HG02943 (cell line): ENCODE data around the gene AP2B1.
"Not testable (repeated sequence)": the region's sequence is repeated elsewhere in the genome, so short reads cannot be mapped to it uniquely, and the experiment has no call there.

Experiments
- ATAC-seq: cut with Tn5 transposase; IDR thresholded peaks from one replicate; pipeline ENCODE4 v1.9.1; 2021; ENCODE audit warnings: mild to moderate bottlenecking, low read depth, moderate library complexity; ENCODE audit not compliant: unreplicated experiment

AP2B1 gene

DNA sequence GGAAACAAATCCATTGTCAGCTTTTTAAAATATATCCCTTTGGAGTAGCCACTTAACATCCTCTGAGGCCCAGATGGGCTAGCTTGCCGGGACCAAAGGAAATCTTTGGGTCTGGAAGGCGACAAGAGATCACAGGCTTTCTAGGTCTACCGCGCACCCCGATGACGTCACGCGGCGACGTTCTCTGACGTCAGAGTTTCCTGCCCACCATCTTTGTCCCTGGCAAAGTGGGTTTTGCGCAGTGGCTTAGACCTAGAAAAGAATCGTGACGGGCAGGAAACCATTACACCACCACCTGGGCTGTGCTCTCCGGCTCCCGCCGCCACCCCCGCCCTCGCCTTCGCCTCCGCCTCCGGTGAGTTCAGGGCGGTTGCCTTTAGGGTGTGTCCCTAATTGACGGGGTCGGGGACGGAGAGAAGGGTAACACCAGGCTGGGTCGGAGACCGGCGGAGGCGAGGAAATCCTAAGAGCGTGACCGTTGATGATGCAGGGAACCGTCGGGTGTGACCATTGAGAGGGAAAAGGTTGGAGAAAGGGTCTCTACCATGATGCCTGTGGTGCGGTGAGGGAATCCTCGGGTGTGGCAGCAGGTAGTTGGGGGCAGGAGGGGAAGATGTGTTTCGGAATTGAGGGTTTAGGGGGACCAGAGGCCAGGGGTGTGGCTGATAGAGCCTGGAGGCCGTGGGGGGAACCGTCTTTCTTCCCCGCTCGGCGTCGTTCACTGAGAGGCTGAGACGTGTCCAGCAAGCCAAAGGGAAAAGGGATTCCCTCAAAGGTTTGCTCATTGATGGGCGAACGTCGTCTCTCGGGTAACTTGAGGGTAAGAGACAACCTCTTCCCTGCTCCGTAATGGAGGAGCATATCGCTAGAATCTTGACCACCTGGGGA, at the start of gene AP2B1:
AP2B1 (plus strand) TSS at position 249 of the 888 bp plus-strand sequence. CDS start 6,709 bp downstream, outside the sequence.
- ATAC-seq, result peak; percentile 84

- no peak for ATAC-seq
These were observed 49.5 kb upstream of the AP2B1 start, which contains the start of gene SLFN12L for GRCh38 chr17:35537601-35538141. Gene SLFN12L, minus strand, starts transcription at chr17:35537678. Its CDS starts 15,314 bp downstream, at chr17:35522364.

- ATAC-seq, result no peak
These were observed 47.5 kb upstream of the AP2B1 start for GRCh38 chr17:35539659-35540026.

GRCh38 chr17:35540589-35541404, 46.3 kb upstream of the AP2B1 start:
- no peak for ATAC-seq

DNA sequence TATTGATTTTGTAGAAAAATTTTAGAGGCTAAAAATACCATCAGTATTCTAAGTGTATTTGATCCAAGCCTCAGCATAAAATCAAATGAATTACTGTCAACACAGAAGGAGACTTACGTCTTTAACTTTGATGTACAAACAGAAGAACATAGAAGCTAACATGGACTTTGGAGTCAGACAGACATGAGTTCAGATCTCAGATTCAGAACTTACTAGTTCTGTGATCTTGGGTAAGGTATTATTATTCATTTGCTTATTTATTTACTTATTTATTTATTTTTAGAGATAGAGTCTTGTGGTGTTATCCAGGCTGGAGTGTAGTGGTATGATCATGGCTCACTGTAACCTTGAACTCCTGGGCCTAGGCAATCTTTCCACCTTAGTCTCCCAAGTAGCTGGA, 45.7 kb upstream of the AP2B1 start:
- ATAC-seq, result no peak

DNA sequence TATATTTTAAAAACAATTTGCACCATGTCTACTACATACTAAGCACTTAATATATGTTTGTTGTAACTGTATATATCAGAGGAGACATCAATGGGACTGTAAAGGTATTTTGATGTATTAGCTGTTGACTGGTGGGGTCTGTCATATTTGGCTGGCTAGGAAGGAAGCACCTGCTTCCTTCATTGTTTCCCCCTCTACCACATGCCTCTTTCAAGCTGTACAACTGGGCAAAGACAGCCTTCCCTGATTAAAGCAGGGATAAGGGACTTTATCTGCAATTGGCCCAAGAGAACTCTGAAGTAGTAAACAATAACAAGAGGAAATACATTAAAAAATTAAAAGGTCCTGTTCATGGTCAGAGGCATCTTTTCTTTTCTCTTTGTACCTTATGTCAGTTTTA, 44.1 kb upstream of the AP2B1 start:
- no peak for ATAC-seq

DNA sequence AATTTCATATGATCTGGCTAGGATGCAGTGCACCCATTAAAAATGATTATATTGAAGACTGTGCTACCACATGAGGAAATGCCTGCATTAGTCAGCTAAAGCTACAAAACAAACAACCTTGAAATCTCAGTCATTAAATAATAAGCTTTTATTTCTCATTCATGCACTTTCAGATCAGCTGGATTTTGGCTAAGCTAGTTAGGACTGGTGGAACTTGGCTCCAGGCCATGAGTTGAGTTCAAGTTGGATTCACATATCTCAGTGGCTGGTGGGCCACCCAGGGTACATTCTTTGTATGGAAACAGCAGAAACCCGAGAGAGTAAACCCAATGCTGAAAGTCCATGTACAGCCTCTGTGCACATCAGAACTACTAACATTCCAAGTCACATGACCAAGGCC, 43.3 kb upstream of the AP2B1 start:
- no peak for ATAC-seq

DNA sequence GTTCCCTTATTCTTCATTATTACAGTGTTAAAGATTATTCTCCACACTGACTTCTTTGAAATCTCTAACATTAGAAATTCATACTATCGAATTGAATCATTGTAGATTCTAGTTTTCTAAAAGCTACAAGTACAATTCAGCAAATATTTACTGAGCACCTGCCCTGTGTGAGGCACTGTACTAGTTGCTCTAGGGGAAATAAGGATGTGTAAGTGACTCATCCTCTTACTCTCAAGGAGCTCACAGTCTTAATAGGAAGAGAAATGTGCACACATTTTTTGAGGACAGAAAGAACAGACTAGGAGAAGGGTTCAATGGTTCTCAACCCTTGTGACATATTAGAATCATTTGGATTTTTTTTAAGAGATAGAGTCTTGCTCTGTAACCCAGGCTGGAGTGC, 42.0 kb upstream of the AP2B1 start:
- ATAC-seq, result no peak

GRCh38 chr17:35546487-35546886, 40.6 kb upstream of the AP2B1 start:
- no peak for ATAC-seq

DNA sequence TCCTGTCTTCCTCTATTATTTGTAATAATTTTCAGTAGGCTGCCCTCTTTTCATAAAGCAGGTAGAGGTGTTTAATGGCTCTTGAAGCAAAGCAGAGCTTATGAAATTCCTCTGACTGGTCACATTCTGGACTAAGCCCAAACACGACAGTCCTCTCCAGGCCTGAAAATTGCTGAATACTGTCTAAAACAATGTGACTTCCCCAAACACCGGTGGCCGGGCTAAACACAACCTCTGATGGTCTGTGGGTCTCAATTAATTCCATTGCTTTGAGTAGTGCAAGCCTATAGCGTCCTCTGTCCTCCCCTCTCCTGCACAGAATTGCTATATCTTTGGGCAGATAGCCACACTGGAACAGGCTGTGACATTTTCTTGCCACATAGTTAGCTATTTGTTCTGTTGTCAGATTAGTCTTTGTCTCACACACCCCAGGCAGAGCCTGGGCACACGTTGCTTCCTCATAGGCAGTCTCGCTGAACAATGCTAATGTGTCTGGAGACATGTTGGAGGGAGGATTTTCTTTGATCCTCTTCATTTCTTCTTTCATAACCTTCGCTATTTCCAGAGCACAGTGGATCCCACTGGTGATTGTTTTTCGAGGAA, 38.8 kb upstream of the AP2B1 start:
- no peak for ATAC-seq

DNA sequence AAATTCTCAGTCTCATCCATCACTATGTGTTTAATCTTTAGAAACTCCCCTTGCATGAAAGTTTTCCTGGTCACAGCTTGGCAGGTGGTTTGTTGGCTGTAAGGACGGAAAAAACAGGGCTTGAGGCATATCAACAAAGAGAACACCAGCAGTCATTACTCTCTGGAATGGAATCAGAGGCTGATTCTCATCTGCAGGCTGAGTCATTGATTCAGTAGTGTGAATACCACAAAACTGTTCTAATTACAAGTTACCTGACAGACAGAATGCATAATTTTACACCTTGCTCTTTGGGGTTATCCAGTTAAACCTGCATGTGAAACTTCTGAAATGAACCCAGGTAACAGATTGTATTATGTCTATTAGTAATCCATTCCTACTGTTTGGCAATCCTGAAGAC, 38.1 kb upstream of the AP2B1 start:
- ATAC-seq, result no peak

- no peak for ATAC-seq
These were observed 33.8 kb upstream of the AP2B1 start for GRCh38 chr17:35553310-35553709.

- ATAC-seq, result no peak
These were observed 32.5 kb upstream of the AP2B1 start for GRCh38 chr17:35554668-35555067.

DNA sequence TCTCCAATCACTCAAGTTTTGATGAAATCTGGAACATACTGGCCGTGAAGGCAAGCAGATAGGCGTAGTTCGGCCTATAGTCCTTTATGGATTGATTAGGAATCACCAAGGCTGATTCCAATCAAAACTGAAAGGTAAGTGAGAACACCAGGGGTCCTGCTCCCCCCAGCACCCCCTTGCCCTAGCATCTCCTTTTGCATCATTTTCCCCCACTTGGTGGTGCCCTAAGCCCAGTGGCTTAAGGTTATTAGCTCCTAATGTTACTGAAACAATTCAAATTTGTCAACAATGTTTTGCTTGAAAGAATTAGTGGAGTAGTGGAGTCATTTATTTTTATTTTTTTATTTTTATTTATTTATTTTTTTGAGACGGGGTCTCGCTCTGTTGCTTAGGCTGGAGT, 31.4 kb upstream of the AP2B1 start:
- no peak for ATAC-seq

DNA sequence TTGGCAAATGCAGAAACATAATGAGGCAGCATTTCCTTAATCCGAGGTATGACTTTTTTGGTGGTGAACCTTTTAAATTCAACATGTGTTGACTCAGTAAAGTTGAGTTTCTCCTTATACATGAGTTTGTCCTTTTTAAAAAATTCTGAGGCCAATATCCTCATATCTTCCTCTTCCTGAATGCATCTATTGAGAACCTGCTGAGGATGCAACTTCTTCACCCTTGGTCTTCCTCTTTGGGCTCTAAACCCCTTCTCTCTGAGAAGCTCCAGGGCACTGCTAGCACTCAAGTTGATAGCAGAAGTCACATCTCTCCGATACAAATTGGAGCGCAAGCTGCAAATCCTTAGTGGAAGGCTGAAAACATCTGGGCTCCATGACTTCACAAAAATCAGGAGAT, 29.8 kb upstream of the AP2B1 start:
- no peak for ATAC-seq

DNA sequence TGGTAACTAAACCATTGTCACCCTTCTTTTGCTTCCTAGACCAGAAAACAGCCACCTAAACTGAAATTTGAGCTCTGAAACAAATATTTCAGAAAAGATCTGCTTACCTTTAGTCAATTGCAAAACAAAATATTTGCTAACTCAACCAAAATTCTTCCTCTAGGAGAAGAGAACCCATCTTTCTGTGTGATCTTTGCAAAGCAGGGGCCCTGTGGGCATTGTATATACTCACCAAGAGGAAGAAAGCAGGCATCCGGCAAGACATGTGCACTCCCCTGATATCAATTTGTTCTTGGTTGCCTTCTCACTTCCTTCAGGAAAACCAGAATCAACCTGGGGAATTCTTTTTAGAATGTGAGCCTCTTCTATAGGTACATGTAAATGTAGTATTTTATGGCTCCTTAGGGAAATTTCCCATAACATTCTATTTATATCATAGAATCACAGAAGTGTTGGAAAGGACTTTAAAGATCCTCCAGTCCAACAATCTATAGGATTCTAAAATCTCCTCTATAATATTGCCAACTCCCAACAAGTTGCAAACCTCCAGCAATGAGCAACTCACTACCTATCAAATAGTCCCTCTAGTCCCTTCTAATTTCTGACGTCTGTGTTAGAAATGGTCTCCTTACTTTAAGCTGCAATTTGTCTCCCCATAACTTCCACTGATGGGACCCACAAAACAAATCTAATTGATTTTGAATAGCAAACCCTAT, 27.5 kb upstream of the AP2B1 start:
- no peak for ATAC-seq

DNA sequence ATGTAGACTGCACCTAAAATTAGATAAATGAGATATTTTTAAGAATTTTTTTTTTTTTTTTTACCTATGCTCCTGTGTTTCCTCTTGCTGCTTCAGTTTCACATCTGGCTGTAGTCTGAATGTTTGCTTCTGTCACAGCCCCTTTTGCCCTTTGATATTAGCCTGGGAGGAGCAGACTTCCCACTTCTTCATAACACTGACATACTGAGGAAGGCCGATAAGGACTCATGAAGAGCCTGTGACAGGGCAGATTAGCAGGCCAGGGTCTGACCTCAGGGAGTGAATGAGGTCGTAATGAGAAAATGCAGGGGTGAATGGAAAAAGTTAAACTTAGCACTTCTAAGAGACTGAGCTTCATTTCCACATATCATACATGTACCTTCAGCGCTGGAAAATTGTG, 26.4 kb upstream of the AP2B1 start, which contains the start of gene SLFN14:
SLFN14 (minus strand) TSS at position 117 of the 400 bp plus-strand sequence. CDS start 2,757 bp downstream, outside the sequence.
- ATAC-seq, result no peak

DNA sequence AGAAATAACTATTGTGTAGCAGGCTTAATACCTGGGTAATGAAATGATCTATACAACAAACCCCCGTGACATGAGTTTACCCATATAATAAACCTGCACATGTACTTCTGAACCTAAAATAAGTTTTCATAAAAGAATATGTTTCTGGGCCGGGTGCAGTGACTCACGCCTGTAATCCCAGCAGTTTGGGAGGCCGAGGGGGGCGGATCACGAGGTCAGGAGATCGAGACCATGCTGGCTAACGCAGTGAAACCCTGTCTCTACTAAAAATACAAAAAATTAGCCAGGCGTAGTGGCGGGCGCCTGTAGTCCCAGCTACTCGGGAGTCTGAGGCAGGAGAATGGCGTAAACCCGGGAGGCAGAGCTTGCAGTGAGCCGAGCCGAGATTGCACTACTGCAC, 23.9 kb upstream of the AP2B1 start:
- ATAC-seq, result not testable (repeated sequence)

GRCh38 chr17:35566968-35567367, 20.2 kb upstream of the AP2B1 start:
- ATAC-seq, result no peak

- ATAC-seq, result no peak
These were observed 18.6 kb upstream of the AP2B1 start for GRCh38 chr17:35568561-35568960.
